COLO668 (cell line): Measurements from ENCODE around the gene PARK7.
"Not testable (repeated sequence)": the region's sequence is repeated elsewhere in the genome, so short reads cannot be mapped to it uniquely, and the experiment has no call there.

Experiments
- DNase-seq: peaks from one replicate; lab custom pipeline; 2025; ENCODE audit not compliant: unreplicated experiment; lab: John Stamatoyannopoulos, UW

The PARK7 gene

GRCh38 chr1:7942214-7942921 is 19.1 kb upstream of the PARK7 start:
- peak; percentile 67 for DNase-seq

- no peak for DNase-seq
Observed at GRCh38 chr1:7943251-7943650, 18.3 kb upstream of the PARK7 start.

GRCh38 chr1:7948960-7949359 is 12.6 kb upstream of the PARK7 start:
- DNase-seq = no peak

GRCh38 chr1:7952791-7953190 is 8.7 kb upstream of the PARK7 start:
- DNase-seq = not testable (repeated sequence)

GRCh38 chr1:7953850-7954609 is 7.5 kb upstream of the PARK7 start:
- peak; percentile 100 for DNase-seq

GRCh38 chr1:7954683-7955082 is 6.8 kb upstream of the PARK7 start:
- no peak for DNase-seq

- DNase-seq = no peak
Observed at GRCh38 chr1:7956218-7957032, 5.1 kb upstream of the PARK7 start.

- DNase-seq = no peak
Observed at GRCh38 chr1:7960165-7960564, 1.3 kb upstream of the PARK7 start.

GRCh38 chr1:7960867-7961215 is 670 bp upstream of the PARK7 start:
- no peak for DNase-seq

GRCh38 chr1:7962014-7962335 is 464 bp downstream of the PARK7 start:
- no peak for DNase-seq

GRCh38 chr1:7962636-7963377 is 1.3 kb downstream of the PARK7 start:
- no peak for DNase-seq

- not testable (repeated sequence) for DNase-seq
Observed at GRCh38 chr1:7963378-7963730, 1.8 kb downstream of the PARK7 start.

GRCh38 chr1:7963841-7964240 is 2.3 kb downstream of the PARK7 start:
- DNase-seq = not testable (repeated sequence)

GRCh38 chr1:7964476-7964875 is 3.0 kb downstream of the PARK7 start:
- DNase-seq = no peak

- no peak for DNase-seq
Observed at GRCh38 chr1:7967196-7967595, 5.7 kb downstream of the PARK7 start.

- DNase-seq = no peak
Observed at GRCh38 chr1:7967651-7968050, 6.1 kb downstream of the PARK7 start.

GRCh38 chr1:7970246-7970645 is 8.7 kb downstream of the PARK7 start:
- DNase-seq = no peak

GRCh38 chr1:7971024-7971423 is 9.5 kb downstream of the PARK7 start:
- no peak for DNase-seq

GRCh38 chr1:7972285-7972684 is 10.8 kb downstream of the PARK7 start:
- no peak for DNase-seq

GRCh38 chr1:7973086-7973485 is 11.6 kb downstream of the PARK7 start:
- no peak for DNase-seq

GRCh38 chr1:7975212-7975865 is 13.8 kb downstream of the PARK7 start:
- peak; percentile 88 for DNase-seq
